GM13976 (cell line): ENCODE results near the gene SPATA13.

ENCODE experiments used
- DNase-seq: peaks from one replicate; pipeline ENCODE4 v3.0.0; 2012; ENCODE audit warnings: low spot score
- in situ Hi-C: fragments of 300-500 bp; cut with MboI; formaldehyde crosslinking; loops from one replicate; pipeline ENCODE4 v1.12.0; 2022; ENCODE audit warnings: low sequenced_read_pairs, mixed read lengths, inconsistent platforms; ENCODE audit not compliant: unreplicated experiment
- TF ChIP-seq, protein P1 (sequence below): IDR thresholded peaks from 2 replicates; pipeline ENCODE4 v1.5.1; 2012; ENCODE audit warnings: borderline replicate concordance, mild to moderate bottlenecking; ENCODE audit not compliant: insufficient read depth; ENCODE audit errors: extremely low read depth, missing control alignments, control extremely low read depth

Gene SPATA13

GRCh38 chr13:24168979-24169378 lies 8.5 kb downstream of the SPATA13 start:
- in situ Hi-C loops: no loop called here
- DNase-seq: no peak
- TF ChIP-seq, protein P1, sequence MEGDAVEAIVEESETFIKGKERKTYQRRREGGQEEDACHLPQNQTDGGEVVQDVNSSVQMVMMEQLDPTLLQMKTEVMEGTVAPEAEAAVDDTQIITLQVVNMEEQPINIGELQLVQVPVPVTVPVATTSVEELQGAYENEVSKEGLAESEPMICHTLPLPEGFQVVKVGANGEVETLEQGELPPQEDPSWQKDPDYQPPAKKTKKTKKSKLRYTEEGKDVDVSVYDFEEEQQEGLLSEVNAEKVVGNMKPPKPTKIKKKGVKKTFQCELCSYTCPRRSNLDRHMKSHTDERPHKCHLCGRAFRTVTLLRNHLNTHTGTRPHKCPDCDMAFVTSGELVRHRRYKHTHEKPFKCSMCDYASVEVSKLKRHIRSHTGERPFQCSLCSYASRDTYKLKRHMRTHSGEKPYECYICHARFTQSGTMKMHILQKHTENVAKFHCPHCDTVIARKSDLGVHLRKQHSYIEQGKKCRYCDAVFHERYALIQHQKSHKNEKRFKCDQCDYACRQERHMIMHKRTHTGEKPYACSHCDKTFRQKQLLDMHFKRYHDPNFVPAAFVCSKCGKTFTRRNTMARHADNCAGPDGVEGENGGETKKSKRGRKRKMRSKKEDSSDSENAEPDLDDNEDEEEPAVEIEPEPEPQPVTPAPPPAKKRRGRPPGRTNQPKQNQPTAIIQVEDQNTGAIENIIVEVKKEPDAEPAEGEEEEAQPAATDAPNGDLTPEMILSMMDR: no peak

DNA sequence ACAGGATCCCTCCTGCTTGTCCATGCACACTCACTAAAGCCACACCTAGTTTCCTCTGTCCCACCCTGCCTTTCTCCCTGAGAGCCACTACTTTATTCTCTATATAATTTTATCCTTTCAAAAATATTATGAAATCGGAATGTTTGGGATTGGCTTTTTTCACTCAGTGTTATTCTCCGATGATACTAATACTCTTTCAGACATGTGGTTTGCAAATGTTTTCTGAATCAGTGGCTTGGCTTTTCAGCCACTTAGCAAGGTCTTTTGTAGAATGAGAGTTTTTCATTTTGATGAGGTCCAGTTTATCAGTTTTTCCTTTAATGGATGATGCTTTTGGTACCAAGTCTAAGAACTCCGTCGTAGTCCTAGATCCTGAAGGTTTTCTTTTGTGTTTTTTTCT lies 11.6 kb downstream of the SPATA13 start:
- in situ Hi-C loops: no loop called here
- TF ChIP-seq, protein P1: no peak

GRCh38 chr13:24173795-24174194 lies 13.3 kb downstream of the SPATA13 start:
- in situ Hi-C loops: no loop called here
- TF ChIP-seq, protein P1: no peak
- no peak for DNase-seq

More for the DNA sequence above, 11.6 kb downstream of the SPATA13 start:
- DNase-seq: no peak

GRCh38 chr13:24175847-24176246 lies 15.3 kb downstream of the SPATA13 start:
- in situ Hi-C loops: no loop called here
- TF ChIP-seq, protein P1: no peak
- DNase-seq: no peak

DNA sequence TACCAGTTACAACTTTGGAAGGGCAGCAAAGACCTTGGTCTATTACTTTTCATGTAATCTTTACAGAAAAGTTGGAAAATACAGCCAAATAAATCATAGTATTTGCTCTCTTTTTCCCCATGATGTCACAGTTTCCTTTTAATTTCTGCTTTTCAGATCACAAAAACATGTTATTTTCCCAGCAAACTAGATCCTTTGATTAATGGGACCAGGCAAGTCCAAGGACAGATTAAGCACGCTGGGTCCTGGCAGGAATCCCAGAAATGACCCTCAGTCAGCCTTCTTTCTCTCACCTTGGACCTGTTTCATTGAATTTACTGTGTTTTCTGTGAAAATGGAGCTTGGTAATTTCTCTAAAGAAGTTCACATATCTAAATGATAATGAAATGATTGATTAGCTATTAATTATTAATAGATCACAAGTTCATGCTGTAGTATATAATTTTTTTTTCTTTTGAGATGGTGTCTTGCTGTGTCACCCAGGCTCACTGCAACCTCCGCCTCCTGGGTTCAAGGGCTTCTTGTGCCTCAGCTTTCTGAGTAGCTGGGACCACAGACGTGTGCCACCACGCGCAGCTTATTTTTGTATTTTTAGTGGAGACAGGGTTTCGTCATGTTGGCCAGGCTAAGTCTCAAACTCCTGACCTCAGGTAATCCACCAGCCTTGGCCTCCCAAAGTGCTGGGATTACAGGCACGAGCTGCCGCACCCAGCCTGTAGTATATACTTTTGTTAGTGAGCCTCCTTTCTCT lies 16.0 kb downstream of the SPATA13 start:
- DNase-seq: no peak
- in situ Hi-C loops: no loop called here
- TF ChIP-seq, protein P1: no peak

DNA sequence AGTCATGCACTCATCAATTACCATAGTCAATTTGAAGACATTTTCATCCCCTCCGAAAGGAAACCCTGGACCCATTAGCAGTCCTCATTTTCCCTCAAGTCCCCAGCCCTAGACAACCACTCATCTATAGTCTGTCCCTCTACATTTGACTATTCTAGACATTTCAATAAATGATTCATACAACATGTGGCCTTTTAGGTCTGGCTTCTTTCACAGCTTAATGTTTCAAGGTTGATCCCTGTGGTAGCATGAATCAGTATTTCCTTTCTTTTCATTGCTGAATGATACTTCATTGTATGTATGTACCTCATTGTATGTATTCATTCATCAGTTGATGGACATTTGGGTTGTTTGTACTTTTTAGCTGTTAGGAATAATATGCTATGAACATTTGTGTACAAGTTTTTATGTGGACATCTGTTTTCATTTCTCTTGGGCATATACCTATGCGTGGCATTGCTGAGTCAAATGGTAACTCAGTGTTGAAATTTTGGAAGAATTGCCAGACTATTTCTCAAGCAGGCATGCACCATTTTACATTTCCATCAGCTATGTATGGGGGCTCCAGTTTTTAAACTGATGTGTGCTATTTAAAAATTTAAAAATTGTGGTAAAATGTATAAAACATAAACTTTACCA lies 18.4 kb downstream of the SPATA13 start:
- TF ChIP-seq, protein P1: no peak
- in situ Hi-C loops: no loop called here
- no peak for DNase-seq
